GM12801 (cell line): Measurements from ENCODE around the gene TFF2.

Experiments used
- CTCF ChIP-seq: IDR thresholded peaks from one replicate; pipeline ENCODE4 v1.5.1; 2011; ENCODE audit warnings: control low read depth; ENCODE audit not compliant: insufficient read length; ENCODE audit errors: extremely low read depth

TFF2 gene

DNA sequence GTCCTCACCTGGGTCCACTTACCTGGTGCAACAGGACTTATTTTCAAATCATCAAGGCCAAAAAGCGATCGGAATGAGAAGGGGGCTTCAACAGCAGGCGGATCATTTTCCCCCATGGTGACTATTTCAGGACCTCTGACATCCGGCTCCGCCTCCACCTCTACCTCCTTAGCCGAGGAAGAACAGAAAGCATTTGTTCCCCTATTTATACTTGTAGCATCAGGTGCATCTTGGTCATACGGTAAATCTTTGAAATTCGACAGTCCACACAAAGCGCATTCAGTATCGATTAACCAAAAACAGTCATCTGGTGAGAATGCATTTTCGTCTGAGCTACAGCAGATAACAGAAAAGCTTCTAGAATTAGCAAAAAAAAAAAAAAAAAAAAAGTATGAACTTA is 44.5 kb upstream of the TFF2 start:
- TF ChIP-seq CTCF, result no peak

GRCh38 chr21:42393443-42393950 is 42.7 kb upstream of the TFF2 start:
- no peak for TF ChIP-seq CTCF

DNA sequence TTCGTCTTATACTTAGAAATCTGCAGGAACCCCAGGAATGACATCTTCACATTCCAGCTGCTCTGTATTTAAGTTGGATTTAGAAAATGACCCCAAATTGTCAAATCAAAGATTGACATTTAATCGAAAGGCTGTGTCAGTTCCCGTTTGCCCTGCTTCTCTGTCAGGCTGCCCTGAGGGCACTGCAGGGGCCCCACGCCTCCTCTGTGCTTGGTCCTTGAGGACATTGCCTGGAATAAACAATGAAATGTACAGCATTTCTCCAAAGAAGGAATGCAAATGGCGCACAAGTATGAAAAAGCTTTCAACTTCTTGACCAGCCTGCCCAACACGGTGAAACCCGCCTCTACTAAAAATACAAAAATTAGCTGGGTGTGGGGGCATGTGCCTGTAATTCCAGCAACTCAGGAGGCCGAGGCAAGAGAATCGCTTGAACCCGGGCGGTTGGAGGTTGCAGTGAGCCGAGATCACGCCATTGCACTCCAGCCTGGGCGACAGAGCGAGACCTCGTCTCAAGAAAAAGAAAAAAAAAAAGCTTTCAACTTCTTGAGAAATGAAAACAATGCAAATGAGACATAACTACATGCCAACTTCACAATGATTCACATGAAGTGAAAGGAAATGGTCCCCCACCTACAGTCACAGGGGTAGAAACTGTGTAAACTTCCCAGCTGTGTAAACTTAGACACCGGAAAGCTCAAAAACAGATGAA is 42.1 kb upstream of the TFF2 start:
- no peak for TF ChIP-seq CTCF

DNA sequence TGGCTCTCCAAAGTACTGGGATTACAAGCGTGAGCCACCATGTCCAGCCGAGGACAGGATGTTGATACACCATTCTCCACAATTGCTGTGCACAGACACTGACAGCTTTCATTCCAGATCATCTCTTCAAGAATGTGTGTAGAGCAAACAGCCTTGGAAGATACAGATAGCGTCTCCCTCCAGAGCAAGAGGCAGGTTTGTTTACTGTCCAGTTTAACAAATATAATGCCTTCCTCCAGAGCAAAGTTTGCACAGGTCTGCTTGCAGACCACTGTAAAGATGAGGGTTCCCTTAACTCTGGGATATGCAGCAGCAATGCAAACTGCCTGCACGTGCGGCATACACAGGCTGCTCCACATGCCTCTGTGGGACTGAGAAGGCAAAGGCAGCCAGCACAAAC is 40.5 kb upstream of the TFF2 start:
- no peak for TF ChIP-seq CTCF

DNA sequence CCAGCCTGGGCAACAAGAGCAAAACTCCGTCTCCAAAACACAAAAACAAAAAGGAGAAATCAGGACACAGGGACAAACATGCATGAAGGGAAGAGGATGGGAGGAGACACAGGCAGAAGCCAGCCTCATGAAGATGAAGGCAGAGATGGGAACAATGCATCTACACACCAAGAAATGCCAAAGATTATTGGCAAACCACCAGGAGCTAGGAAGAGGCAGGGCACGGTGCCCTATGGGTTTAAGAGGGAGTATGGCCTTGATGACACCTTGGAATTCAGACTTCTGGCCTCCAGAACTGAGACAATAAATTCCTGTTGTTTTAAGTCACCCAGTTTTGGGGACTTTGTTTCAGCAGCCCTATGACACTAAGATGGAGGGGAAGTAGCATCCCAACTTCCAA is 39.9 kb upstream of the TFF2 start:
- no peak for TF ChIP-seq CTCF

DNA sequence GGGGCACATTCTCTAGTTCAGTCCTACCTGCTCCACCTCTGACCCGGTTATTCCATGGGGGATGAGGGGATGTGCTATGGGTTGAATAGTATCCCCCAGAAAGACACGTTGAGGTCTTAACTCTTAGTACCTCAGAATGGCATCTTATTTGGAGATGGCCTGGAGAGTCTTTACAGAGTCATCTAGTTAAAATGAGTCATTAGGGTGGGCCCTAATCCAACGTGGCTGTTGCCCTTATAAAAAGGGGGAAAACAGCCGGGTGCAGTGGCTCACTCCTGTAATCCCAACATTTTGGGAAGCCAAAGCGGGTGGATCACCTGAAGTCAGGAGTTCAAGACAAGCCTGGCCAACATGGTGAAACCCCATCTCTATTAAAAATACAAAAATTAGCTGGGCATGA is 39.4 kb upstream of the TFF2 start:
- no peak for TF ChIP-seq CTCF

GRCh38 chr21:42389449-42389835 is 38.6 kb upstream of the TFF2 start:
- TF ChIP-seq CTCF, result no peak
